ENCODE measurements around the gene NRG3. TPM values are rescaled to one million over a fixed set of nuclear protein-coding genes. Genes with fewer than 3 reads are reported as not detected.

NRG3 gene
- total RNA-seq, 1 experiment from 2014 or later = not detected

- ATAC-seq (no peak), DNase-seq (ENCODE audit: low read depth, low spot score) (no peak)
- CTCF ChIA-PET = no interaction called here
- H3K27me3 ChIP-seq (ENCODE audit: insufficient read depth, low read length) = no peaks in the 10 kb centered on the region
- no peak overlapping the region for H3K9ac ChIP-seq (ENCODE audit: low read length)
- intact Hi-C loops (cut with micrococcal nuclease) = no loop called here
- RAD21 ChIA-PET (ENCODE audit: low non-redundant PET in 1 of 2, low total read pairs in 2 of 2, uncharacterized antibody in 2 of 2, unreplicated experiment in 2 of 2) = no interaction called here
- POLR2A ChIA-PET = no interaction called here
- no peak overlapping the region for H2AFZ ChIP-seq (ENCODE audit: low read depth, low read length, poor library complexity, severe bottlenecking)
- H3K9me2 ChIP-seq (ENCODE audit: insufficient read depth) = no peaks in the 10 kb centered on the region
- TF ChIP-seq ZBTB33 (IDR thresholded peaks at IDR 0.05; ENCODE audit: extremely low read depth, insufficient replicate concordance, low read length) = no peak
- TF ChIP-seq ATF3 (IDR thresholded peaks at IDR 0.05) = no peak
- no peak for TF ChIP-seq CBX3 (IDR thresholded peaks at IDR 0.05; ENCODE audit: low read depth)
- no peak for TF ChIP-seq ZFX (IDR thresholded peaks at IDR 0.05)
- no peak for TF ChIP-seq CEBPB (IDR thresholded peaks at IDR 0.05; ENCODE audit: low read depth)
- TF ChIP-seq MAX (IDR thresholded peaks at IDR 0.05) = no peak
- no peak for TF ChIP-seq SP1 (IDR thresholded peaks at IDR 0.05; ENCODE audit: low read depth)
- no peak for TF ChIP-seq ZNF274 (IDR thresholded peaks at IDR 0.05; ENCODE audit: low read depth, low read length)
- no peak overlapping the region for H3K4me2 ChIP-seq (ENCODE audit: low read length)
- no peaks in the 10 kb centered on the region for H4K20me1 ChIP-seq (ENCODE audit: insufficient read depth)
- no peaks in the 10 kb centered on the region for H3K4me1 ChIP-seq (ENCODE audit: control insufficient read depth in 1 of 2, insufficient read depth in 2 of 2, low read length in 2 of 2)
- no peak overlapping the region for H3K27ac ChIP-seq (ENCODE audit: low read depth, low read length)
- H3K36me3 ChIP-seq (ENCODE audit: control insufficient read depth in 1 of 2, insufficient read depth in 2 of 2, low read length in 2 of 2) = no peaks in the 10 kb centered on the region
- no peaks in the 10 kb centered on the region for H3K79me2 ChIP-seq (ENCODE audit: insufficient read depth, low read length)
- H3K4me3 ChIP-seq (replicated peaks in 1 of 2; ENCODE audit: low read depth in 1 of 2, low read length in 2 of 2) = no peak overlapping the region
- peaks cover 0 to 10% of the 10 kb centered on the region in 2 experiments; a peak in 3 of 4 replicates for H3K9me3 ChIP-seq (ENCODE audit: control insufficient read depth in 1 of 2, insufficient read depth in 1 of 2, low read depth in 1 of 2, low read length in 2 of 2)
- no TSS peak for BruUV-seq (replicated peaks)
Observed at GRCh38 chr10:82538272-82538671, 663.3 kb downstream of the NRG3 start.

- Histone ChIP-seq H3K9me3 (ENCODE audit: control insufficient read depth in 1 of 2, insufficient read depth in 1 of 2, low read depth in 1 of 2, low read length in 2 of 2) (peaks cover 0 to 6% of the 10 kb centered on the region in 2 experiments; a peak in 2 of 4 replicates), H2AFZ (ENCODE audit: low read depth, low read length, poor library complexity, severe bottlenecking) (no peak overlapping the region), H3K4me3 (replicated peaks in 1 of 2; ENCODE audit: low read depth in 1 of 2, low read length in 2 of 2) (no peak overlapping the region), H4K20me1 (ENCODE audit: insufficient read depth) (no peaks in the 10 kb centered on the region), H3K27ac (ENCODE audit: low read depth, low read length) (no peak overlapping the region), H3K27me3 (ENCODE audit: insufficient read depth, low read length) (no peaks in the 10 kb centered on the region), H3K9ac (ENCODE audit: low read length) (no peak overlapping the region), H3K36me3 (ENCODE audit: control insufficient read depth in 1 of 2, insufficient read depth in 2 of 2, low read length in 2 of 2) (no peaks in the 10 kb centered on the region), H3K79me2 (ENCODE audit: insufficient read depth, low read length) (no peaks in the 10 kb centered on the region), H3K4me1 (ENCODE audit: control insufficient read depth in 1 of 2, insufficient read depth in 2 of 2, low read length in 2 of 2) (no peaks in the 10 kb centered on the region), H3K4me2 (ENCODE audit: low read length) (no peak overlapping the region), H3K9me2 (ENCODE audit: insufficient read depth) (no peaks in the 10 kb centered on the region)
- ChIA-PET POLR2A (no interaction called here), CTCF (no interaction called here), RAD21 (ENCODE audit: low non-redundant PET in 1 of 2, low total read pairs in 2 of 2, uncharacterized antibody in 2 of 2, unreplicated experiment in 2 of 2) (no interaction called here)
- DNase-seq (ENCODE audit: low read depth, low spot score) (no peak), ATAC-seq (no peak)
- BruUV-seq (replicated peaks) = no TSS peak
- intact Hi-C loops (cut with micrococcal nuclease) = no loop called here
- TF ChIP-seq YY1 (IDR thresholded peaks at IDR 0.05; ENCODE audit: extremely low read depth, insufficient replicate concordance, low read depth, low read length) (no peak), POLR2A (IDR thresholded peaks at IDR 0.05; ENCODE audit: borderline replicate concordance, extremely low read depth, insufficient read depth, insufficient read length) (no peak), CEBPB (IDR thresholded peaks at IDR 0.05; ENCODE audit: low read depth) (no peak), SP1 (IDR thresholded peaks at IDR 0.05; ENCODE audit: low read depth) (no peak), SRF (IDR thresholded peaks at IDR 0.05; ENCODE audit: low read depth) (no peak), RAD21 (IDR thresholded peaks at IDR 0.05; ENCODE audit: low read depth) (no peak), EZH2 (IDR thresholded peaks at IDR 0.05) (no peak), ZBTB33 (IDR thresholded peaks at IDR 0.05; ENCODE audit: extremely low read depth, insufficient replicate concordance, low read length) (no peak), ZFX (IDR thresholded peaks at IDR 0.05) (no peak), CTCF (IDR thresholded peaks at IDR 0.05 in 2 of 3, conservative IDR thresholded peaks at IDR 0.05 in 1 of 3; ENCODE audit: borderline replicate concordance in 1 of 3, insufficient read depth in 1 of 3, low read depth in 2 of 3, low read length in 2 of 3) (no peak), FOSL1 (IDR thresholded peaks at IDR 0.05; ENCODE audit: low read depth) (no peak)
Observed at GRCh38 chr10:82543631-82544030, 668.6 kb downstream of the NRG3 start.
